ENCODE data around the gene MTRR. TPM values are rescaled to one million over a fixed set of nuclear protein-coding genes. Genes with fewer than 3 reads are reported as not detected.
A peak's percentile ranks its signal among the peaks of the same experiment; 100 is the strongest.

MTRR gene
- total and polyA plus RNA-seq, 12 donors = 11.8 to 39.6 (median 29.4) TPM

DNA sequence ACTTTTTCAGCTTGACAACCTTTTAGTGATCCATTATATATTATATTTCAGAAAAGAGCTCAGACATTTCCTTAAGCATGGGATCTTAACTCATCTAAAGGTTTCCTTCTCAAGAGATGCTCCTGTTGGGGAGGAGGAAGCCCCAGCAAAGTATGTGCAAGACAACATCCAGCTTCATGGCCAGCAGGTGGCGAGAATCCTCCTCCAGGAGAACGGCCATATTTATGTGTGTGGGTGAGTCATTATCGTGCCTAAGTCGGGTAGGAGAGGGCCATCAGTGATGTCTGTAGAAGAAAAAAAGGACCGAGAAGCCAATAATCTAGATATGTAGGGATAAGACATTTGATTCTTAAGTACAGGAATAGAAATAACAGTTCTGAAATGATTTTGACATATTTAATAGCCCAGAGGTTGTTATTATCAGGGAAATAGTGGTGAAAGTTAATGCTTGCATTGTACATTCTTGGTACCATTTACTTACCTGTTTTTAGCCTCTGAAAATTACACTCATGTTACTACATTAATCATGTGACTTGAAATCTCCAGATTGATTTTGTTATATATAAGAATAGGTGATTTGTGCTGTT, 28.2 kb downstream of the MTRR start:
- intact Hi-C loops (cut with DNase I) = no loop called here
- Histone ChIP-seq H3K36me3 (peaks cover 0 to 100% (median 85%) of the 10 kb centered on the region in 9 donors), H3K27ac (no peak overlapping the region)

DNA sequence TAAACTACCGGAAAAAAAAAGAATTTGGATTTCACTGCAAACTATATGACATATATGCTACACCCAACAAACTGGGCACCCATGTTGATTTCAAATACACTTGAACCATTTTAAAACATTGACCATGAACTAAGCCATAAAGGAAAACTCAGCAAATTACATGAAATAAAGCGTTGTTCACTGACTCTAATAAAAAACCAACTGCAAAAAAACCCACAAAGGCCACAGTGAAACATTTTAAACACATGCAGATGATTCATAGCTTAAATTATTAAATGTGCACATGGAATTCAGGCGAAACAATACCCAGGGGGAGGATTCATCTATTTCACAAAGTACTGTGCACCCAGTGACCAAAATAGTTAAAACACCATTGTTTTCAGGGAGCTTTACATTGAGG, 33.3 kb downstream of the MTRR start:
- Histone ChIP-seq H3K4me1 (peaks cover 0 to 2% (median 0%) of the 10 kb centered on the region in 9 donors), H3K27ac (no peak overlapping the region), H3K9me3 (peaks cover 0 to 9% (median 2%) of the 10 kb centered on the region in 11 donors), H3K27me3 (no peaks in the 10 kb centered on the region), H3K36me3 (peaks cover 0 to 98% (median 54%) of the 10 kb centered on the region in 9 donors), H3K4me3 (no peak overlapping the region)
- TF ChIP-seq, protein P1, sequence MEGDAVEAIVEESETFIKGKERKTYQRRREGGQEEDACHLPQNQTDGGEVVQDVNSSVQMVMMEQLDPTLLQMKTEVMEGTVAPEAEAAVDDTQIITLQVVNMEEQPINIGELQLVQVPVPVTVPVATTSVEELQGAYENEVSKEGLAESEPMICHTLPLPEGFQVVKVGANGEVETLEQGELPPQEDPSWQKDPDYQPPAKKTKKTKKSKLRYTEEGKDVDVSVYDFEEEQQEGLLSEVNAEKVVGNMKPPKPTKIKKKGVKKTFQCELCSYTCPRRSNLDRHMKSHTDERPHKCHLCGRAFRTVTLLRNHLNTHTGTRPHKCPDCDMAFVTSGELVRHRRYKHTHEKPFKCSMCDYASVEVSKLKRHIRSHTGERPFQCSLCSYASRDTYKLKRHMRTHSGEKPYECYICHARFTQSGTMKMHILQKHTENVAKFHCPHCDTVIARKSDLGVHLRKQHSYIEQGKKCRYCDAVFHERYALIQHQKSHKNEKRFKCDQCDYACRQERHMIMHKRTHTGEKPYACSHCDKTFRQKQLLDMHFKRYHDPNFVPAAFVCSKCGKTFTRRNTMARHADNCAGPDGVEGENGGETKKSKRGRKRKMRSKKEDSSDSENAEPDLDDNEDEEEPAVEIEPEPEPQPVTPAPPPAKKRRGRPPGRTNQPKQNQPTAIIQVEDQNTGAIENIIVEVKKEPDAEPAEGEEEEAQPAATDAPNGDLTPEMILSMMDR (IDR thresholded peaks at IDR 0.05) = no peak
- no peak for ATAC-seq
- DNase-seq = no peak
- intact Hi-C loops (cut with DNase I) = no loop called here
- 84 to 95% methylated on average over 3 of the region's 3 CpGs for WGBS, 2 donors

More for the DNA sequence above, 28.2 kb downstream of the MTRR start:
- 75 to 76% methylated on average over 5 of the region's 5 CpGs for WGBS, 2 donors
- H3K9me3 ChIP-seq = no peaks in the 10 kb centered on the region
- DNase-seq (no peak), ATAC-seq (no peak)
- no peaks in the 10 kb centered on the region for H3K27me3 ChIP-seq
- TF ChIP-seq, protein P1 (IDR thresholded peaks at IDR 0.05) = peak in 3 of 9 donors; percentile 8 to 22 (median 14)
- H3K4me1 ChIP-seq = no peaks in the 10 kb centered on the region
- no peak overlapping the region for H3K4me3 ChIP-seq

DNA sequence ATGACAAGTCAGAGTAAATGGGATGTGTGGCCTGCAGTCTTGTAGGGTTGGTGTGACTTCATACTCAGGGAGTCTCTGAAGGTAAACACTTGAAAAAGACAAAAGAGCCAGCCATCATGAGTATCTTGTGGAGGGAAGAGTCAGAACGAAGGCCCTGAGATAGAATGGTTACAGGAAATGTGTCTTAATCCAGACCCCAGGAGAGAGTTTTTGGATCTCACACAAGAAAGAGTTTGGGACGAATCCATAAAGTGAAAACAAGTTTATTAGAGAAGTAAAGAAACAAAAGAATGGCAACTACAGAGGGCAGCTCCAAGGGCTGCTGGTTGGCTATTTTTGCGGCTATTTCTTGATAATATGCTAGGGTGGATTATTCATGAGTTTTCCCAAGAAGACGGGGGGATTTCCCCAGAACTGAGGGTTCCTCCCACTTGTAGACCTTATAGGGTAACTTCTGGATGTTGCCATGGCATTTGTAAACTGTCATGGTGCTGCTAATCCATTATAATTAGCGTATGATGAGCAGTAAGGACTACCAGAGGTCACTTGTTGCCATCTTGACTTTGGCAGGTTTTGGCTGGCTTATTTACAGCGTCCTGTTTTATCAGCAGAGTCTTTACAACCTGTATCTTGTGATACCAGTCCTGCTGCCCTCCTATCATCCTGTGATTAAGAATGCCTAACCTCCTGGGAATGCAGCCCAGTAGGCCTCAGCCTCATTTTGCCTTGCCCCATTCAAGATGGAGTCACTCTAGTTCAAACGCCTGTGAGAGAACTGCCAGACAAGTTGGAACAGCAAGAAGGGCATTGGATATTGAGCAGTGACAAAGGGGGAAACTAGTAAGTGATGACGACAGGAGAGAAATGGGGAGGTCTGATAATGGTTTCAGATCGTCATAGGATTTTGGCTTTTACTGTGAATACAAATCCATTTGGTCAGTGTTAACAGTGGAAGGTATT, 34.0 kb downstream of the MTRR start:
- peaks cover 0 to 98% (median 47%) of the 10 kb centered on the region in 9 donors for H3K36me3 ChIP-seq
- H3K4me1 ChIP-seq = peaks cover 0 to 2% (median 0%) of the 10 kb centered on the region in 9 donors
- H3K9me3 ChIP-seq = peaks cover 0 to 16% (median 9%) of the 10 kb centered on the region in 11 donors
- no peak overlapping the region for H3K4me3 ChIP-seq
- ATAC-seq = peak in 3 of 8 donors; percentile 12 to 73 (median 28)
- TF ChIP-seq, protein P1 (IDR thresholded peaks at IDR 0.05) = no peak
- H3K27ac ChIP-seq = no peak overlapping the region
- DNase-seq = no peak
- WGBS, 2 donors = 81 to 85% methylated on average over 9 of the region's 9 CpGs
- H3K27me3 ChIP-seq = no peaks in the 10 kb centered on the region
- intact Hi-C loops (cut with DNase I) = no loop called here

DNA sequence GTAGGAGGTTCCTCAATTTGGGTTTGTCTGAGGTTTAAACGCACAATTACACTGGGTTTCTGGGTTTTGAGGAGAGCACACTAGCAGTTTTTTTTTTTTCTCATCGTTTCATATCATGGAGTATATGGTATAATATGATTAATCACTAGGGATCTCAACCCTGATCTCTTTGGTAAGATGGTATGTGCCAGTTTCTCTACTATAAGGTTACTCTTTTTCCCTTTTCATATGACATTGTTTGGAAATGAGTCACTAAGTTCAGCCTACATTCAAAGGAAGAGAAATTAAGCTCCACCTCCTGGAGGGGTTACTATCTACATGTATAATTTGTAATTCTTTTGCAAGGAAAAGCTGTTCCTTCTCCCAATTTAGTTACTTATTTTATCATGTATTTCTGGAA, 35.2 kb downstream of the MTRR start:
- Histone ChIP-seq H3K4me3 (no peak overlapping the region), H3K27me3 (no peaks in the 10 kb centered on the region), H3K36me3 (peaks cover 0 to 98% (median 38%) of the 10 kb centered on the region in 9 donors), H3K27ac (no peak overlapping the region), H3K4me1 (peaks cover 0 to 2% (median 0%) of the 10 kb centered on the region in 9 donors), H3K9me3 (peaks cover 0 to 29% (median 19%) of the 10 kb centered on the region in 11 donors)
- 93 to 95% methylated on average over 2 of the region's 2 CpGs for WGBS, 2 donors
- ATAC-seq (no peak), DNase-seq (no peak)
- intact Hi-C loops (cut with DNase I) = no loop called here
- TF ChIP-seq, protein P1 (IDR thresholded peaks at IDR 0.05) = no peak
